Measurements from ENCODE around the gene ONECUT1. TPM values are rescaled to one million over a fixed set of nuclear protein-coding genes. Genes with fewer than 3 reads are reported as not detected.
"Not testable (repeated sequence)": the region's sequence is repeated elsewhere in the genome, so short reads cannot be mapped to it uniquely, and the experiment has no call there.

ONECUT1 gene
- not detected for polyA plus RNA-seq (2012; ENCODE audit: low read depth, missing spikeins)

DNA sequence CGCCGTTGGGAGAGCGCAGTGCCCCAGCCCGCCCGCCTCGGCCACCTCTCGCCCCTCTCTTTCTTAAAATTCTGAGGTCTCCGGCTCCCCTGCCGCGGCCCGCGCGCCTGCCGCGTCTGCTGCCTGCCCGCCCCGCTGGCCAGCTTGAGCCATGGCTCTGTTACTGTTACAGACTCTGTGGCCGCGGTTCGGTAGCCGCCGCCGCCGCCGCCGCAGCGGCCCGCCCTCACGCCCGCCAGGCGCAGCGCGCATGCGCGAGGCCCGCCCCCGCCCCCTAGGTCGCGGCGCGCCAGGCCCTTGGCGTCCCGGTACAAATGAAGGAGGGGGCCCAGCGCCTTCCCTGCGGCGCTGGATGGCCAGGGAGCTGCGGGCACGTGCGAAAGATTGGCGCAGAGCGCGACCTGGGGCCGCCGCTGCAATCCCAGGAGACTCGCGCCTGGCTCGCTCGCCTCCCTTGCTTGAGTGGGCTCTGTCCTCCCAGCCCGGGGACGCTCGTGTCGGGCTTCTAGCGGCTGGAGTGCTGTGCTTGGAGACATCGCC, at the start of gene ONECUT1:
Gene ONECUT1, minus strand, starts transcription at position 168 of the 540 bp plus-strand sequence. CDS start 452 bp downstream, outside the sequence.
- TF ChIP-seq TAF1 (IDR thresholded peaks at IDR 0.05; ENCODE audit: low read depth, low read length) (no peak), POLR2AphosphoS5 (IDR thresholded peaks at IDR 0.05; ENCODE audit: low read depth, low read length) (no peak), PAX5 (IDR thresholded peaks at IDR 0.05; ENCODE audit: insufficient read depth, low read length, severe bottlenecking) (no peak), POU2F2 (IDR thresholded peaks at IDR 0.05; ENCODE audit: low read depth, low read length) (no peak), POLR2A (IDR thresholded peaks at IDR 0.05; ENCODE audit: low read depth, low read length) (no peak), SPI1 (IDR thresholded peaks at IDR 0.05; ENCODE audit: low read depth, low read length) (no peak)
- FAIRE-seq (peak; percentile 58), DNase-seq (ENCODE audit: insufficient read length, low spot score) (peak; percentile 76)

DNA sequence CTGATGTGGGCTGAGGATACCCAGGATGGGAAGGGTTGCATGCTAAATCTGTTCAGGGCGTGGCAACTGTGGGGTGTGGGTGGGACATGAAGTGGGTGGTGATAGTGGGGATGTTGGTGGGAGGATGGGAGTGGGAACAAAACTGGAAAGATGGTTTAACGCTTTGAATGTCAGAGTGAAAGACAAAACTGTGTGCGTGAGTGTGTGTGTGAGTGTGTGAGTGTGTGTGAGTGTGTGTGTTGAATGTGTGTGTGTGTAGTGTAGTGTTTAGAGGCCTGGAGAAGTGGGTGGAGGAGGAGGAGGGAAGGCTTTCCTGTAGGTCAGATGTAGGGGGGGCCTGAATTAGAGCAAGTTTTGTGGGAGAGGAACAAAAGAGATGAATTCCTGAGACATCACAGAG, 44.2 kb upstream of the ONECUT1 start:
- TF ChIP-seq SPI1 (IDR thresholded peaks at IDR 0.05; ENCODE audit: low read depth, low read length), result no peak
- no peak for TF ChIP-seq POLR2AphosphoS5 (IDR thresholded peaks at IDR 0.05; ENCODE audit: low read depth, low read length)
- no peak for TF ChIP-seq PAX5 (IDR thresholded peaks at IDR 0.05; ENCODE audit: insufficient read depth, low read length, severe bottlenecking)
- TF ChIP-seq TAF1 (IDR thresholded peaks at IDR 0.05; ENCODE audit: low read depth, low read length), result no peak
- TF ChIP-seq POLR2A (IDR thresholded peaks at IDR 0.05; ENCODE audit: low read depth, low read length), result no peak
- DNase-seq (ENCODE audit: insufficient read length, low spot score) (no peak), FAIRE-seq (no peak)

GRCh38 chr15:52824169-52824942, 34.2 kb upstream of the ONECUT1 start:
- not testable (repeated sequence) for DNase-seq (ENCODE audit: insufficient read length, low spot score); FAIRE-seq

- TF ChIP-seq POU2F2 (IDR thresholded peaks at IDR 0.05; ENCODE audit: low read depth, low read length) (no peak), POLR2AphosphoS5 (IDR thresholded peaks at IDR 0.05; ENCODE audit: low read depth, low read length) (no peak), TAF1 (IDR thresholded peaks at IDR 0.05; ENCODE audit: low read depth, low read length) (no peak), SPI1 (IDR thresholded peaks at IDR 0.05; ENCODE audit: low read depth, low read length) (no peak), PAX5 (IDR thresholded peaks at IDR 0.05; ENCODE audit: insufficient read depth, low read length, severe bottlenecking) (no peak), POLR2A (IDR thresholded peaks at IDR 0.05; ENCODE audit: low read depth, low read length) (no peak)
- DNase-seq (ENCODE audit: insufficient read length, low spot score), result no peak
- no peak for FAIRE-seq
Observed at GRCh38 chr15:52822475-52822874, 32.3 kb upstream of the ONECUT1 start.

GRCh38 chr15:52819253-52819652, 29.1 kb upstream of the ONECUT1 start:
- FAIRE-seq (no peak), DNase-seq (ENCODE audit: insufficient read length, low spot score) (no peak)
- no peak for TF ChIP-seq TAF1 (IDR thresholded peaks at IDR 0.05; ENCODE audit: low read depth, low read length)
- TF ChIP-seq POU2F2 (IDR thresholded peaks at IDR 0.05; ENCODE audit: low read depth, low read length), result no peak
- TF ChIP-seq PAX5 (IDR thresholded peaks at IDR 0.05; ENCODE audit: insufficient read depth, low read length, severe bottlenecking), result no peak

DNA sequence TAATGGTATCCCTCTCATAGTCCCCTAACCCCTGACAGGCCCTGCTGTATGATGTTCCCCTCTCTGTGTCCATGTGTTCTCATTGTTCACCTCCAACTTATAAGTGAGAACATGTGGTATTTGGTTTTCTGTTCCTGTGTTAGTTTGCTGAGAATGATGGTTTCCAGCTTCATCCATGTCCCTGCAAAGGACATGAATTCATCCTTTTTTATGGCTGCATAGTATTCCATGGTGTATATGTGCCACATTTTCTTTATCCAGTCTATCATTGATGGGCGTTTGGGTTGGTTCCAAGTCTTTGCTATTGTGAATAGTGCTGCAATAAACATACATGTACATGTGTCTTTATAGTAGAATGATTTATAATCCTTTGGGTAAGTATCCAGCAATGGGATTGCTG, 25.8 kb upstream of the ONECUT1 start:
- not testable (repeated sequence) for DNase-seq (ENCODE audit: insufficient read length, low spot score); FAIRE-seq

- DNase-seq (ENCODE audit: insufficient read length, low spot score) (no peak), FAIRE-seq (no peak)
- TF ChIP-seq SPI1 (IDR thresholded peaks at IDR 0.05; ENCODE audit: low read depth, low read length) (no peak), PAX5 (IDR thresholded peaks at IDR 0.05; ENCODE audit: insufficient read depth, low read length, severe bottlenecking) (no peak), TAF1 (IDR thresholded peaks at IDR 0.05; ENCODE audit: low read depth, low read length) (no peak), POLR2A (IDR thresholded peaks at IDR 0.05; ENCODE audit: low read depth, low read length) (no peak), POLR2AphosphoS5 (IDR thresholded peaks at IDR 0.05; ENCODE audit: low read depth, low read length) (no peak), POU2F2 (IDR thresholded peaks at IDR 0.05; ENCODE audit: low read depth, low read length) (no peak)
Observed at GRCh38 chr15:52808996-52809395, 18.9 kb upstream of the ONECUT1 start.

DNA sequence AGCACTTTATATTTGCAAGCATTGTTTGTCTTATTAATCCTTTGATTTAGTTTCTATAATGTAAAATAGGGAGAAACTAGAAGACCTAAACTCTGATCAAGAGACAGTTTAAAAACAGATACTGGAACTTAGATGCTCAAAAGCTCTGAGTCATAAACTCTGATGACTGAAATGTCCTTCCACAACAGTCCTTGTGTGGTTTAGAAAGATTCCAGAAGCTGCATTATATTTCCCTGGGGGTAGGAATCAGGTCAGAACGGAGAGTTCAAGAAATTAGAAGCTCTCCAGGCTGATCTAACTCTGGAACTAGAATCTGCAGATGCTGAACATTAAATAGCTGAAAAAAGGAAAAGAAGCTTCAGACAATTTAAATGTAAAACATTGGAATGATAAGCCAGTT, 18.3 kb upstream of the ONECUT1 start:
- TF ChIP-seq POLR2A (IDR thresholded peaks at IDR 0.05; ENCODE audit: low read depth, low read length), result no peak
- TF ChIP-seq SPI1 (IDR thresholded peaks at IDR 0.05; ENCODE audit: low read depth, low read length), result no peak
- TF ChIP-seq POU2F2 (IDR thresholded peaks at IDR 0.05; ENCODE audit: low read depth, low read length), result no peak
- TF ChIP-seq POLR2AphosphoS5 (IDR thresholded peaks at IDR 0.05; ENCODE audit: low read depth, low read length), result no peak
- no peak for TF ChIP-seq PAX5 (IDR thresholded peaks at IDR 0.05; ENCODE audit: insufficient read depth, low read length, severe bottlenecking)
- TF ChIP-seq TAF1 (IDR thresholded peaks at IDR 0.05; ENCODE audit: low read depth, low read length), result no peak
- DNase-seq (ENCODE audit: insufficient read length, low spot score) (no peak), FAIRE-seq (no peak)

- DNase-seq (ENCODE audit: insufficient read length, low spot score) (no peak), FAIRE-seq (no peak)
- TF ChIP-seq TAF1 (IDR thresholded peaks at IDR 0.05; ENCODE audit: low read depth, low read length), result no peak
- no peak for TF ChIP-seq SPI1 (IDR thresholded peaks at IDR 0.05; ENCODE audit: low read depth, low read length)
- TF ChIP-seq POLR2AphosphoS5 (IDR thresholded peaks at IDR 0.05; ENCODE audit: low read depth, low read length), result no peak
- TF ChIP-seq PAX5 (IDR thresholded peaks at IDR 0.05; ENCODE audit: insufficient read depth, low read length, severe bottlenecking), result no peak
- TF ChIP-seq POLR2A (IDR thresholded peaks at IDR 0.05; ENCODE audit: low read depth, low read length), result no peak
- no peak for TF ChIP-seq POU2F2 (IDR thresholded peaks at IDR 0.05; ENCODE audit: low read depth, low read length)
Observed at GRCh38 chr15:52806284-52806655, 16.1 kb upstream of the ONECUT1 start.
